ENCODE results near the gene DTHD1. TPM values are rescaled to one million over a fixed set of nuclear protein-coding genes. Genes with fewer than 3 reads are reported as not detected.

The DTHD1 gene
- total and polyA plus RNA-seq, 4 donors = 0.06 to 0.42 (median 0.07) TPM; not detected in 1

GRCh38 chr4:36332782-36333131, 51.3 kb downstream of the DTHD1 start:
- no peaks in the 10 kb centered on the region for H3K36me3 ChIP-seq (ENCODE audit: control insufficient read depth in 4 of 4, insufficient read depth in 3 of 4, low read depth in 1 of 4, low read length in 3 of 4)
- no peak overlapping the region for H3K9ac ChIP-seq (ENCODE audit: low read depth in 1 of 2, low read length in 2 of 2)
- TF ChIP-seq, protein P1, sequence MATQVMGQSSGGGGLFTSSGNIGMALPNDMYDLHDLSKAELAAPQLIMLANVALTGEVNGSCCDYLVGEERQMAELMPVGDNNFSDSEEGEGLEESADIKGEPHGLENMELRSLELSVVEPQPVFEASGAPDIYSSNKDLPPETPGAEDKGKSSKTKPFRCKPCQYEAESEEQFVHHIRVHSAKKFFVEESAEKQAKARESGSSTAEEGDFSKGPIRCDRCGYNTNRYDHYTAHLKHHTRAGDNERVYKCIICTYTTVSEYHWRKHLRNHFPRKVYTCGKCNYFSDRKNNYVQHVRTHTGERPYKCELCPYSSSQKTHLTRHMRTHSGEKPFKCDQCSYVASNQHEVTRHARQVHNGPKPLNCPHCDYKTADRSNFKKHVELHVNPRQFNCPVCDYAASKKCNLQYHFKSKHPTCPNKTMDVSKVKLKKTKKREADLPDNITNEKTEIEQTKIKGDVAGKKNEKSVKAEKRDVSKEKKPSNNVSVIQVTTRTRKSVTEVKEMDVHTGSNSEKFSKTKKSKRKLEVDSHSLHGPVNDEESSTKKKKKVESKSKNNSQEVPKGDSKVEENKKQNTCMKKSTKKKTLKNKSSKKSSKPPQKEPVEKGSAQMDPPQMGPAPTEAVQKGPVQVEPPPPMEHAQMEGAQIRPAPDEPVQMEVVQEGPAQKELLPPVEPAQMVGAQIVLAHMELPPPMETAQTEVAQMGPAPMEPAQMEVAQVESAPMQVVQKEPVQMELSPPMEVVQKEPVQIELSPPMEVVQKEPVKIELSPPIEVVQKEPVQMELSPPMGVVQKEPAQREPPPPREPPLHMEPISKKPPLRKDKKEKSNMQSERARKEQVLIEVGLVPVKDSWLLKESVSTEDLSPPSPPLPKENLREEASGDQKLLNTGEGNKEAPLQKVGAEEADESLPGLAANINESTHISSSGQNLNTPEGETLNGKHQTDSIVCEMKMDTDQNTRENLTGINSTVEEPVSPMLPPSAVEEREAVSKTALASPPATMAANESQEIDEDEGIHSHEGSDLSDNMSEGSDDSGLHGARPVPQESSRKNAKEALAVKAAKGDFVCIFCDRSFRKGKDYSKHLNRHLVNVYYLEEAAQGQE (IDR thresholded peaks at IDR 0.05) = no peak
- TF ChIP-seq MAX (IDR thresholded peaks at IDR 0.05) = no peak
- no peak for TF ChIP-seq FOXA2 (IDR thresholded peaks at IDR 0.05)
- no peak for TF ChIP-seq JUND (IDR thresholded peaks at IDR 0.05)
- TF ChIP-seq FOXA1 (IDR thresholded peaks at IDR 0.05) = no peak
- TF ChIP-seq ZBTB33 (IDR thresholded peaks at IDR 0.05) = no peak
- no peak for TF ChIP-seq RXRA (IDR thresholded peaks at IDR 0.05)
- TF ChIP-seq CTCF (IDR thresholded peaks at IDR 0.05; ENCODE audit: low read depth, low read length, missing input control) = no peak
- TF ChIP-seq RAD21 (IDR thresholded peaks at IDR 0.05) = no peak
- TF ChIP-seq GABPA (IDR thresholded peaks at IDR 0.05 in 1 of 2, conservative IDR thresholded peaks at IDR 0.05 in 1 of 2) = no peak
- TF ChIP-seq HNF4A (conservative IDR thresholded peaks at IDR 0.05) = no peak
- TF ChIP-seq, protein P2, sequence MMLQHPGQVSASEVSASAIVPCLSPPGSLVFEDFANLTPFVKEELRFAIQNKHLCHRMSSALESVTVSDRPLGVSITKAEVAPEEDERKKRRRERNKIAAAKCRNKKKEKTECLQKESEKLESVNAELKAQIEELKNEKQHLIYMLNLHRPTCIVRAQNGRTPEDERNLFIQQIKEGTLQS (IDR thresholded peaks at IDR 0.05) = no peak
- no peak for TF ChIP-seq HNF4G (IDR thresholded peaks at IDR 0.05)
- no peak for TF ChIP-seq NR2F2 (IDR thresholded peaks at IDR 0.05)
- no peak for TF ChIP-seq TAF1 (conservative IDR thresholded peaks at IDR 0.05)
- H3K9me3 ChIP-seq (ENCODE audit: control insufficient read depth in 4 of 4, low read length in 3 of 4) = no peaks in the 10 kb centered on the region
- no peaks in the 10 kb centered on the region for H3K27me3 ChIP-seq (ENCODE audit: control insufficient read depth in 4 of 4, insufficient read depth in 4 of 4, low read length in 3 of 4)
- no peaks in the 10 kb centered on the region for H3K4me1 ChIP-seq (ENCODE audit: control insufficient read depth in 4 of 4, insufficient read depth in 4 of 4, low read length in 3 of 4)
- H3K27ac ChIP-seq (ENCODE audit: low read depth in 1 of 2, low read length in 2 of 2) = no peak overlapping the region
- no peak overlapping the region for H3K4me3 ChIP-seq (ENCODE audit: low read depth in 1 of 3, low read length in 3 of 3)
- DNase-seq (ENCODE audit: low spot score) = no peak

DNA sequence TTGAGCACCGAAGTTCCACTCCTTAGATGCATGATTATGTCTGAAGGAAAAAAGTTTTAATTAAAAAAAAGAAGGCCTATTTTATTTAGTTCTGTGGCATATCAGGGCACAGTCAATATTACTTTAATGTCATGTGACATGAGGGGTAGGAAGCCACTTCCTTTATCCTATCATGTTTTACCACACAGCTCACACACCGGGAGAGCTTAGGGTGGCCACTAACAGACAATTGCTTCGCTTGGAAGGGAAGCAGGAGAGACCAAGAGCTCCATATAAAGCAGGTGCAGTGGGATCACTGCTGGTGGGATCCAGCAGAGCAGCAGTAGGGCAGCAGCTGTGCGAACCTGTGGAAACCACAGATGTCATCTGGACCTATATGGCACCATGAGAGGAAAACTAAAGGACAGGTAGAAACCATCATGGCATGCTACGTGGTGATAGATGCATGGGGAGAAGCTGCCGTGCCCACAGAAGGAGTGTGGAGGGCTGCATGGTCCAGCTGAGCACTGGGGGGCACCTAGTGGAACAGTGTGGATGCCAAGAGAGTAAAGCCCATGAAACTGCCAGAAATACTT, 52.0 kb downstream of the DTHD1 start:
- H3K27me3 ChIP-seq (ENCODE audit: control insufficient read depth in 4 of 4, insufficient read depth in 4 of 4, low read length in 3 of 4) = no peaks in the 10 kb centered on the region
- H3K4me1 ChIP-seq (ENCODE audit: control insufficient read depth in 4 of 4, insufficient read depth in 4 of 4, low read length in 3 of 4) = no peaks in the 10 kb centered on the region
- no peak overlapping the region for H3K9ac ChIP-seq (ENCODE audit: low read depth in 1 of 2, low read length in 2 of 2)
- H3K27ac ChIP-seq (ENCODE audit: low read depth in 1 of 2, low read length in 2 of 2) = no peak overlapping the region
- no peak overlapping the region for H3K4me3 ChIP-seq (ENCODE audit: low read depth in 1 of 3, low read length in 3 of 3)
- DNase-seq (ENCODE audit: low spot score) = no peak
- H3K36me3 ChIP-seq (ENCODE audit: control insufficient read depth in 4 of 4, insufficient read depth in 3 of 4, low read depth in 1 of 4, low read length in 3 of 4) = no peaks in the 10 kb centered on the region
- no peak for TF ChIP-seq JUND (IDR thresholded peaks at IDR 0.05)
- TF ChIP-seq SP1 (IDR thresholded peaks at IDR 0.05) = no peak
- no peak for TF ChIP-seq YY1 (IDR thresholded peaks at IDR 0.05)
- TF ChIP-seq GABPA (IDR thresholded peaks at IDR 0.05 in 1 of 2, conservative IDR thresholded peaks at IDR 0.05 in 1 of 2) = no peak
- TF ChIP-seq EGR1 (IDR thresholded peaks at IDR 0.05; ENCODE audit: low read depth in 2 of 2) = no peak
- TF ChIP-seq FOXA2 (IDR thresholded peaks at IDR 0.05) = no peak
- no peak for TF ChIP-seq RXRA (IDR thresholded peaks at IDR 0.05)
- TF ChIP-seq HNF4A (conservative IDR thresholded peaks at IDR 0.05) = no peak
- no peak for TF ChIP-seq ZBTB33 (IDR thresholded peaks at IDR 0.05)
- TF ChIP-seq, protein P1 (IDR thresholded peaks at IDR 0.05) = no peak
- no peak for TF ChIP-seq RAD21 (IDR thresholded peaks at IDR 0.05)
- 90% methylated on average over 6 of the region's 6 CpGs for WGBS
- no peaks in the 10 kb centered on the region for H3K9me3 ChIP-seq (ENCODE audit: control insufficient read depth in 4 of 4, low read length in 3 of 4)

Data from liver (tissue), 9 donors.